H1 (cell line): ENCODE measurements around the gene PPP2R3C. TPM values are rescaled to one million over a fixed set of nuclear protein-coding genes. Genes with fewer than 3 reads are reported as not detected.

Source experiments
- CTCF ChIA-PET: fragments of 300-600 bp; sonication (Branson Sonifier 250); formaldehyde crosslinking; loops from one replicate; lab custom pipeline; 2021; ENCODE audit not compliant: partially characterized antibody; lab: Charles Lee
- POLR2A ChIA-PET: fragments of 300-600 bp; sonication (Branson Sonifier 250); formaldehyde crosslinking; loops from one replicate; lab custom pipeline; 2021; ENCODE audit warnings: inconsistent platforms; ENCODE audit not compliant: partially characterized antibody; lab: Charles Lee
- DNase-seq, 2 experiments: peaks; one replicate each; pipeline versions ENCODE4 v3.0.0 to v3.0.0-alpha.2; 2010 to 2022; ENCODE audit warnings: low spot score in 2 of 2, low read depth in 1 of 2, mixed read lengths in 1 of 2
- FAIRE-seq: peaks from 2 replicates; lab custom pipeline; 2011; peaks lifted over from hg19 to GRCh38; lab: Jason Lieb, UNC
- H2AFZ ChIP-seq: 2 replicates; pipeline ENCODE4 v1.8.1; 2012; ENCODE audit warnings: low read length, inconsistent platforms
- H2AK5ac ChIP-seq: 2 replicates; pipeline ENCODE4 v1.6.1; 2013; ENCODE audit warnings: low read depth, low read length
- H2BK120ac ChIP-seq: replicated peaks from 2 replicates; pipeline ENCODE3; 2013; ENCODE audit warnings: low read depth, low read length, inconsistent platforms
- H2BK12ac ChIP-seq: 2 replicates; pipeline ENCODE4 v1.6.1; 2013; ENCODE audit warnings: low read depth, low read length
- H2BK15ac ChIP-seq: 2 replicates; pipeline ENCODE4 v1.6.1; 2013; ENCODE audit warnings: low read length
- H2BK20ac ChIP-seq: 2 replicates; pipeline ENCODE4 v1.6.1; 2013; ENCODE audit warnings: low read length
- H2BK5ac ChIP-seq: 2 replicates; pipeline ENCODE4 v1.6.1; 2013; ENCODE audit warnings: low read depth, low read length
- H3K14ac ChIP-seq: 2 replicates; pipeline ENCODE4 v1.6.1; 2013; ENCODE audit warnings: inconsistent platforms; ENCODE audit not compliant: insufficient read length
- H3K18ac ChIP-seq: 2 replicates; pipeline ENCODE4 v1.6.1; 2013; ENCODE audit warnings: low read length; ENCODE audit errors: extremely low read depth
- H3K23ac ChIP-seq: 2 replicates; pipeline ENCODE4 v1.6.1; 2013; ENCODE audit warnings: inconsistent platforms; ENCODE audit not compliant: insufficient read length
- H3K23me2 ChIP-seq: 2 replicates; pipeline ENCODE4 v1.6.1; 2013; ENCODE audit warnings: low read depth, low read length
- H3K27ac ChIP-seq: 2 replicates; pipeline ENCODE4 v1.6.1; 2011; ENCODE audit warnings: low read depth, low read length, inconsistent platforms
- H3K27me3 ChIP-seq, 4 experiments: replicated peaks in 1 of 4; 1 replicate in 1 of 4; 2 replicates in 3 of 4; pipeline versions ENCODE4 v1.6.1 to v1.8.1; 2011 to 2013; ENCODE audit warnings: low read length in 3 of 4, mild to moderate bottlenecking in 3 of 4, inconsistent platforms in 2 of 4, mixed read lengths in 2 of 4, moderate library complexity in 1 of 4; ENCODE audit not compliant: control insufficient read depth in 3 of 4, insufficient read depth in 3 of 4; ENCODE audit errors: extremely low read depth in 1 of 4
- H3K36me3 ChIP-seq, 4 experiments: 2 replicates each; pipeline versions ENCODE4 v1.6.1 to v1.8.1; 2011 to 2013; ENCODE audit warnings: mild to moderate bottlenecking in 4 of 4, low read length in 3 of 4, moderate library complexity in 2 of 4, control low read depth in 1 of 4, inconsistent platforms in 1 of 4; ENCODE audit not compliant: insufficient read depth in 4 of 4, control insufficient read depth in 2 of 4
- H3K4ac ChIP-seq: replicated peaks from 2 replicates; pipeline ENCODE3; 2013; ENCODE audit warnings: low read length, low read depth, mixed read lengths, inconsistent platforms; ENCODE audit not compliant: insufficient read length
- H3K4me1 ChIP-seq, 4 experiments: replicated peaks in 1 of 4; 1 replicate in 1 of 4; 2 replicates in 3 of 4; pipeline versions ENCODE4 v1.6.1 to v1.8.1; 2011 to 2013; ENCODE audit warnings: low read length in 3 of 4, inconsistent platforms in 2 of 4, mixed read lengths in 1 of 4; ENCODE audit not compliant: insufficient read depth in 4 of 4, control insufficient read depth in 3 of 4
- H3K4me2 ChIP-seq, 2 experiments: 2 replicates each; pipeline versions ENCODE4 v1.6.1 to v1.8.1; 2011 to 2013; ENCODE audit warnings: low read depth in 2 of 2, low read length in 2 of 2, control low read depth in 1 of 2, inconsistent platforms in 1 of 2, mild to moderate bottlenecking in 1 of 2; ENCODE audit not compliant: insufficient read depth in 1 of 2
- H3K4me3 ChIP-seq, 4 experiments: fragments of 200-600, 300-600 bp in 1 of 4; sonication (generic), shearing (Covaris generic), sonication (Bioruptor Twin) in 1 of 4; 2 replicates each; pipeline versions ENCODE4 v1.5.1 to v1.8.1; 2011 to 2016; ENCODE audit warnings: low read length in 4 of 4, low read depth in 3 of 4, control low read depth in 2 of 4, inconsistent platforms in 2 of 4, mild to moderate bottlenecking in 2 of 4, mixed read lengths in 1 of 4, moderate library complexity in 1 of 4; ENCODE audit not compliant: insufficient read depth in 2 of 4; ENCODE audit errors: extremely low read depth in 1 of 4
- H3K56ac ChIP-seq: replicated peaks from 2 replicates; pipeline ENCODE3; 2013; ENCODE audit warnings: low read depth, mild to moderate bottlenecking, mixed read lengths, low read length, inconsistent platforms; ENCODE audit not compliant: insufficient read length
- H3K79me1 ChIP-seq: 2 replicates; pipeline ENCODE4 v1.6.1; 2013; ENCODE audit warnings: low read depth, low read length, control low read depth
- H3K79me2 ChIP-seq, 2 experiments: 2 replicates each; pipeline versions ENCODE4 v1.6.1 to v1.8.1; 2012 to 2013; ENCODE audit warnings: low read length in 2 of 2, mild to moderate bottlenecking in 2 of 2, inconsistent platforms in 1 of 2; ENCODE audit not compliant: insufficient read depth in 2 of 2, control insufficient read depth in 1 of 2
- H3K9ac ChIP-seq, 4 experiments: replicated peaks in 1 of 4; 1 replicate in 1 of 4; 2 replicates in 3 of 4; pipeline versions ENCODE4 v1.6.1 to v1.8.1; 2011 to 2013; ENCODE audit warnings: low read depth in 3 of 4, low read length in 3 of 4, control low read depth in 2 of 4, mild to moderate bottlenecking in 2 of 4, moderate library complexity in 2 of 4, inconsistent platforms in 1 of 4; ENCODE audit errors: extremely low read depth in 1 of 4
- H3K9me3 ChIP-seq, 2 experiments: 2 replicates each; pipeline versions ENCODE4 v1.6.1 to v1.8.1; 2012 to 2013; ENCODE audit warnings: mild to moderate bottlenecking in 2 of 2, moderate library complexity in 2 of 2, control low read depth in 1 of 2, inconsistent platforms in 1 of 2, low read depth in 1 of 2, low read length in 1 of 2, mixed read lengths in 1 of 2; ENCODE audit not compliant: insufficient read depth in 2 of 2
- H4K20me1 ChIP-seq, 2 experiments: replicated peaks in 1 of 2; 2 replicates each; pipeline versions ENCODE3 to v1.8.1; 2011 to 2013; ENCODE audit warnings: inconsistent platforms in 2 of 2, low read length in 2 of 2, mild to moderate bottlenecking in 1 of 2; ENCODE audit not compliant: insufficient read depth in 2 of 2, control insufficient read depth in 1 of 2
- H4K5ac ChIP-seq: 2 replicates; pipeline ENCODE4 v1.6.1; 2013; ENCODE audit warnings: low read length, low read depth, mixed read lengths, inconsistent platforms; ENCODE audit not compliant: insufficient read length
- H4K8ac ChIP-seq: 2 replicates; pipeline ENCODE4 v1.8.0; 2013; ENCODE audit warnings: mild to moderate bottlenecking, moderate library complexity, low read length, inconsistent platforms; ENCODE audit not compliant: insufficient read depth; ENCODE audit errors: extremely low read depth
- H4K91ac ChIP-seq: replicated peaks from 2 replicates; pipeline ENCODE3; 2013; ENCODE audit warnings: low read length, mixed read lengths, inconsistent platforms; ENCODE audit not compliant: insufficient read length
- BCL11A ChIP-seq, 2 experiments: IDR thresholded peaks; one replicate each; pipeline ENCODE4 v1.6.1; 2011; ENCODE audit warnings: low read depth in 2 of 2, low read length in 2 of 2, mild to moderate bottlenecking in 2 of 2
- BRCA1 ChIP-seq: IDR thresholded peaks from 2 replicates; pipeline ENCODE4 v1.6.1; 2012; ENCODE audit warnings: low read depth, low read length, improper control_type of control experiment
- EGR1 ChIP-seq: IDR thresholded peaks from 2 replicates; pipeline ENCODE4 v1.6.1; 2011; ENCODE audit warnings: low read depth, low read length, borderline replicate concordance
- GTF2F1 ChIP-seq: IDR thresholded peaks from 2 replicates; pipeline ENCODE4 v1.6.1; 2012; ENCODE audit warnings: low read depth, low read length, improper control_type of control experiment, borderline replicate concordance
- JUND ChIP-seq: IDR thresholded peaks from 2 replicates; pipeline ENCODE4 v1.6.1; 2011; ENCODE audit warnings: mild to moderate bottlenecking, improper control_type of control experiment, low read length
- NANOG ChIP-seq: IDR thresholded peaks from 2 replicates; pipeline ENCODE4 v1.6.1; 2011; ENCODE audit warnings: low read length, low read depth, mild to moderate bottlenecking, inconsistent platforms; ENCODE audit not compliant: insufficient read depth, poor library complexity, severe bottlenecking
- RBBP5 ChIP-seq: IDR thresholded peaks from 2 replicates; pipeline ENCODE4 v1.7.1; 2012; ENCODE audit warnings: low read depth, mild to moderate bottlenecking, inconsistent platforms, low read length, moderate library complexity, borderline replicate concordance
- RXRA ChIP-seq: IDR thresholded peaks from 2 replicates; pipeline ENCODE4 v1.6.1; 2011; ENCODE audit warnings: low read depth, mild to moderate bottlenecking, low read length, moderate library complexity; ENCODE audit not compliant: insufficient read depth
- SP4 ChIP-seq: IDR thresholded peaks from 2 replicates; pipeline ENCODE4 v1.6.1; 2012; ENCODE audit warnings: low read length, inconsistent platforms
- TAF1 ChIP-seq: IDR thresholded peaks from 2 replicates; pipeline ENCODE4 v1.6.1; 2011; ENCODE audit warnings: mild to moderate bottlenecking, low read depth, low read length
- WGBS, 2 experiments: shearing (Covaris generic) in 1 of 2; methylation state at CpG; one replicate each; pipeline versions ENCODE4 v1.1.6 to v1.1.7; 2013 to 2015; ENCODE audit warnings: low lambda C conversion rate in 2 of 2, mixed read lengths in 2 of 2, inconsistent platforms in 1 of 2, low coverage in 1 of 2, missing lambda C conversion rate in 1 of 2; ENCODE audit not compliant: insufficient replicate concordance in 2 of 2, insufficient coverage in 1 of 2, insufficient read length in 1 of 2; ENCODE audit errors: extremely low coverage in 1 of 2, missing lambda C conversion rate in 1 of 2; 5-methylcytosine and 5-hydroxymethylcytosine counted together
- polyA plus RNA-seq, 7 experiments: library from polyadenylated mRNA; depleted of rRNA in 3 of 7; stranded (reverse) in 5 of 7; unstranded in 2 of 7; fragments of >200 nt in 5 of 7; fragments of 200-250 nt in 2 of 7; gene quantifications; 1 replicate in 5 of 7; 2 replicates in 1 of 7; 4 replicates in 1 of 7; pipeline versions ENCODE4 v1.2.1 to v1.2.3, GENCODE V29; 2011 to 2013; ENCODE audit warnings: missing spikeins in 2 of 7, mixed read lengths in 2 of 7
- total RNA-seq: library from RNA; stranded (reverse); fragmentation: NEBNext Ultra II Directional; extraction: Animal tissue kit (Norgen Biotek cat#: 25700); gene quantifications from 2 replicates; pipeline ENCODE4 v1.2.1, GENCODE V29; 2021

Gene PPP2R3C
- total and polyA plus RNA-seq, 2 of the 8 experiments (the other 6 are each of a cell fraction or from before 2014, with no cell fraction given): 7.1 to 26.7 TPM

- Histone ChIP-seq H2BK120ac (no peak overlapping the region), H3K4me2 (no peak overlapping the region), H3K9ac (no peak overlapping the region), H2AFZ (no peak overlapping the region), H3K23ac (no peak overlapping the region), H4K5ac (no peak overlapping the region), H3K36me3 (peaks cover 4 to 23% (median 11%) of the 10 kb centered on the region in 4 experiments; a peak in 7 of 8 replicates), H3K4me1 (peaks cover 0 to 3% (median 0%) of the 10 kb centered on the region in 4 experiments; a peak in 1 of 7 replicates), H2AK5ac (0 out of 2 replicates have a peak overlapping the region, but pooled peaks have one; percentile 24), H3K4ac (no peak overlapping the region), H3K9me3 (peaks cover 0 to 9% of the 10 kb centered on the region in 2 experiments; a peak in 2 of 4 replicates), H3K27me3 (no peaks in the 10 kb centered on the region), H4K91ac (no peak overlapping the region), H3K14ac (no peak overlapping the region), H2BK20ac (no peak overlapping the region), H2BK15ac (no peak overlapping the region), H4K20me1 (no peaks in the 10 kb centered on the region), H4K8ac (no peak overlapping the region), H2BK5ac (no peak overlapping the region), H3K27ac (no peak overlapping the region), H3K56ac (no peak overlapping the region), H3K23me2 (peaks cover 2% of the 10 kb centered on the region; the same call in 1 of the 2 replicates), H3K79me1 (peaks cover 3% of the 10 kb centered on the region), H3K18ac (no peak overlapping the region), H3K79me2 (no peaks in the 10 kb centered on the region), H3K4me3 (no peak overlapping the region), H2BK12ac (no peak overlapping the region)
- FAIRE-seq: no peak
- ChIA-PET CTCF (interaction anchor here (0.6 kb wide), 1 partner anchor 60 kb away, joined by 4 read pairs; no protein-coding TSS in a partner anchor), POLR2A (interaction anchor here (0.6 to 2.6 kb wide), 5 partner anchors 9 to 58 kb away, joined by 3 to 13 read pairs (median 3); partner anchors contain the start of genes PPP2R3C and PRORP)
- DNase-seq: no peak
- WGBS, 2 experiments: 90% methylated on average over 4 of the region's 4 CpGs; no CpG with 5 or more reads in 1 of the 2 experiments
- TF ChIP-seq TAF1: no peak
- no peak for TF ChIP-seq SP4
- no peak for TF ChIP-seq RXRA
- TF ChIP-seq RBBP5: no peak
- no peak for TF ChIP-seq BCL11A (IDR thresholded peaks at IDR 0.05; ENCODE audit: low read depth in 2 of 2, low read length in 2 of 2)
- TF ChIP-seq NANOG: no peak
- no peak for TF ChIP-seq BRCA1
- TF ChIP-seq JUND: no peak
- TF ChIP-seq GTF2F1: no peak
- no peak for TF ChIP-seq EGR1
These were observed 8.4 kb downstream of the PPP2R3C start for GRCh38 chr14:35113308-35113950.
